ENCODE measurements around the gene ZNF142.
"Not testable (repeated sequence)": the region's sequence is repeated elsewhere in the genome, so short reads cannot be mapped to it uniquely, and the experiment has no call there.

ZNF142 gene

GRCh38 chr2:218659258-218659987 is at the start of gene ZNF142, which contains the start of gene BCS1L:
Gene ZNF142 (minus strand): TSS chr2:218659623. CDS start chr2:218656429, 3,194 bp downstream.
Gene BCS1L (plus strand): TSS chr2:218659683. CDS start chr2:218660988, 1,305 bp downstream.
- DNase-seq: peak; percentile 70 to 90

- no peak for DNase-seq
Observed at GRCh38 chr2:218708086-218708485, 48.7 kb upstream of the ZNF142 start.

- no peak for DNase-seq
Observed at GRCh38 chr2:218703341-218703740, 43.9 kb upstream of the ZNF142 start.

- DNase-seq: no peak
Observed at GRCh38 chr2:218701806-218702205, 42.4 kb upstream of the ZNF142 start.

GRCh38 chr2:218698885-218699284 is 39.5 kb upstream of the ZNF142 start:
- no peak for DNase-seq

- DNase-seq: no peak
Observed at GRCh38 chr2:218694405-218695145, 35.2 kb upstream of the ZNF142 start.

- no peak for DNase-seq
Observed at GRCh38 chr2:218691234-218691633, 31.8 kb upstream of the ZNF142 start.

GRCh38 chr2:218687400-218688060 is 28.1 kb upstream of the ZNF142 start:
- not testable (repeated sequence) for DNase-seq

- no peak for DNase-seq
Observed at GRCh38 chr2:218680061-218680460, 20.6 kb upstream of the ZNF142 start.

GRCh38 chr2:218679119-218679518 is 19.7 kb upstream of the ZNF142 start:
- DNase-seq: no peak

GRCh38 chr2:218671654-218672566 is 12.5 kb upstream of the ZNF142 start, which contains the start of the genes RNF25 and STK36:
Gene RNF25 (minus strand): TSS chr2:218672002. CDS start chr2:218671970, 32 bp downstream.
Gene STK36 (plus strand): TSS chr2:218672086. CDS start chr2:218672830, 744 bp downstream.
- peak; percentile 10 to 80 for DNase-seq

GRCh38 chr2:218671097-218671653 is 11.8 kb upstream of the ZNF142 start:
- DNase-seq: no peak

- no peak for DNase-seq
Observed at GRCh38 chr2:218664653-218665052, 5.2 kb upstream of the ZNF142 start.

- DNase-seq: no peak
Observed at GRCh38 chr2:218663901-218664300, 4.5 kb upstream of the ZNF142 start.

- DNase-seq: no peak
Observed at GRCh38 chr2:218662827-218663226, 3.4 kb upstream of the ZNF142 start.

- no peak for DNase-seq
Observed at GRCh38 chr2:218662377-218662776, 3.0 kb upstream of the ZNF142 start.

- no peak for DNase-seq
Observed at GRCh38 chr2:218659988-218660358, 550 bp upstream of the ZNF142 start.

GRCh38 chr2:218658671-218659257 is 659 bp downstream of the ZNF142 start:
- no peak for DNase-seq

GRCh38 chr2:218655751-218656150 is 3.7 kb downstream of the ZNF142 start:
- no peak for DNase-seq

- DNase-seq: no peak
Observed at GRCh38 chr2:218648787-218649100, 10.7 kb downstream of the ZNF142 start.

- DNase-seq: no peak
Observed at GRCh38 chr2:218648088-218648786, 11.2 kb downstream of the ZNF142 start.

Data from cerebellar nuclear complex (tissue), 1 donor.